HepG2 (cell line): ENCODE measurements around the gene ZCCHC8. TPM values are rescaled to one million over a fixed set of nuclear protein-coding genes. Genes with fewer than 3 reads are reported as not detected.
A peak's percentile ranks its signal among the peaks of the same experiment; 100 is the strongest.

Source experiments
- ATAC-seq: fragments of 200-7000 bp; cut with Tn5 transposase; 3 replicates; pipeline ENCODE4 v1.9.1; 2020; ENCODE audit warnings: mild to moderate bottlenecking, moderate library complexity
- BruUV-seq: library from RNA; stranded (reverse); fragments of 400-500 nt; replicated peaks from 2 replicates; lab custom pipeline; 2021; lab: Mats Ljungman, UMichigan
- CTCF ChIA-PET: fragments of 300-600 bp; formaldehyde crosslinking; extraction: SDS; loops from one replicate; lab custom pipeline; 2021; ENCODE audit warnings: low total read pairs, inconsistent platforms, low intra/inter-chr PET ratio; lab: Yijun Ruan, JAX
- POLR2A ChIA-PET: fragments of 350-600 bp; sonication (Branson Sonifier 250); formaldehyde crosslinking; loops from one replicate; lab custom pipeline; 2020; ENCODE audit warnings: antibody characterized with exemption, inconsistent platforms; lab: Yijun Ruan, JAX
- DNase-seq: peaks from one replicate; pipeline ENCODE4 v3.0.0-alpha.2; 2015; ENCODE audit warnings: low spot score
- FAIRE-seq: peaks from 3 replicates; lab custom pipeline; 2011; peaks lifted over from hg19 to GRCh38; lab: Jason Lieb, UNC
- H2AFZ ChIP-seq: one replicate; pipeline ENCODE4 v1.6.1; 2011; ENCODE audit warnings: low read length, inconsistent platforms
- H3K27ac ChIP-seq: fragments of 300-600 bp; 3 replicates; pipeline ENCODE4 v1.8.0; 2011; ENCODE audit warnings: mixed run types, mild to moderate bottlenecking, mixed read lengths, low read length, inconsistent platforms; ENCODE audit not compliant: insufficient read depth; ENCODE audit errors: extremely low read length
- H3K27me3 ChIP-seq, 2 experiments: fragments of 200-600 bp in 1 of 2; 2 replicates in 1 of 2; 3 replicates in 1 of 2; pipeline versions ENCODE4 v1.6.0 to v1.8.0; 2011; ENCODE audit warnings: low read length in 2 of 2, mild to moderate bottlenecking in 2 of 2, moderate library complexity in 2 of 2, inconsistent platforms in 1 of 2; ENCODE audit not compliant: insufficient read depth in 2 of 2, control insufficient read depth in 1 of 2
- H3K36me3 ChIP-seq, 2 experiments: fragments of 200-600 bp in 1 of 2; replicated peaks in 1 of 2; 2 replicates in 1 of 2; 3 replicates in 1 of 2; pipeline versions ENCODE4 v1.5.1 to v1.8.0; 2011; ENCODE audit warnings: low read length in 2 of 2, inconsistent platforms in 1 of 2; ENCODE audit not compliant: insufficient read depth in 2 of 2, control insufficient read depth in 1 of 2
- H3K4me1 ChIP-seq: 2 replicates; pipeline ENCODE4 v1.5.1; 2012; ENCODE audit warnings: low read length, inconsistent platforms; ENCODE audit not compliant: insufficient read depth
- H3K4me2 ChIP-seq: 2 replicates; pipeline ENCODE4 v1.6.0; 2011; ENCODE audit warnings: low read depth, low read length, inconsistent platforms
- H3K4me3 ChIP-seq, 3 experiments: fragments of 200-600 bp in 1 of 3; sonication (generic), shearing (Covaris generic) in 1 of 3; replicated peaks in 1 of 3; 2 replicates each; pipeline ENCODE4 v1.5.1; 2011 to 2016; ENCODE audit warnings: low read length in 3 of 3, inconsistent platforms in 2 of 3, low read depth in 2 of 3, mild to moderate bottlenecking in 2 of 3, control low read depth in 1 of 3, mixed read lengths in 1 of 3; ENCODE audit not compliant: insufficient read depth in 1 of 3
- H3K79me2 ChIP-seq: one replicate; pipeline ENCODE4 v1.6.1; 2011; ENCODE audit warnings: low read length, inconsistent platforms; ENCODE audit not compliant: insufficient read depth
- H3K9ac ChIP-seq: 2 replicates; pipeline ENCODE4 v1.6.0; 2011; ENCODE audit warnings: mild to moderate bottlenecking, low read depth, low read length, inconsistent platforms; ENCODE audit not compliant: insufficient read depth
- H3K9me3 ChIP-seq: 2 replicates; pipeline ENCODE4 v1.5.1; 2012; ENCODE audit warnings: mild to moderate bottlenecking, low read length
- H4K20me1 ChIP-seq: 2 replicates; pipeline ENCODE4 v1.6.0; 2011; ENCODE audit warnings: inconsistent platforms, mild to moderate bottlenecking, low read length, moderate library complexity; ENCODE audit not compliant: insufficient read depth
- HMG20A ChIP-seq: IDR thresholded peaks from 2 replicates; pipeline ENCODE4 v1.6.1; 2016; ENCODE audit warnings: borderline replicate concordance
- LCORL ChIP-seq, 2 experiments: fragments of 450-650 bp in 1 of 2; sonication (generic) in 1 of 2; formaldehyde crosslinking in 1 of 2; IDR thresholded peaks; 2 replicates each; pipeline versions ENCODE4 v1.5.0 to v1.6.1; 2017 to 2020; ENCODE audit warnings: antibody characterized with exemption in 1 of 2, missing genetic modification reagents in 1 of 2
- NFYB ChIP-seq: sonication (generic); formaldehyde crosslinking; IDR thresholded peaks from 2 replicates; pipeline ENCODE4 v1.4.0; 2020; ENCODE audit warnings: missing genetic modification reagents
- SOX6 ChIP-seq, 2 experiments: fragments of 450-650 bp in 1 of 2; sonication (generic) in 1 of 2; formaldehyde crosslinking in 1 of 2; IDR thresholded peaks; 2 replicates each; pipeline versions ENCODE4 v1.4.0 to v1.6.1; 2017 to 2020; ENCODE audit warnings: antibody characterized with exemption in 1 of 2, mild to moderate bottlenecking in 1 of 2, missing genetic modification reagents in 1 of 2
- TBP ChIP-seq: sonication (generic); formaldehyde crosslinking; IDR thresholded peaks from 2 replicates; pipeline ENCODE4 v1.5.0; 2020; ENCODE audit warnings: missing genetic modification reagents
- ZNF121 ChIP-seq: sonication (generic); formaldehyde crosslinking; IDR thresholded peaks from 2 replicates; pipeline ENCODE4 v1.5.0; 2020; ENCODE audit warnings: mild to moderate bottlenecking, missing genetic modification reagents
- ZNF879 ChIP-seq: sonication (generic); formaldehyde crosslinking; IDR thresholded peaks from 2 replicates; pipeline ENCODE4 v1.8.1; 2023; ENCODE audit warnings: missing genetic modification reagents
- WGBS: methylation state at CpG from one replicate; pipeline ENCODE4 v1.1.6; 2017; ENCODE audit warnings: low lambda C conversion rate; 5-methylcytosine and 5-hydroxymethylcytosine counted together
- in situ Hi-C: cut with HindIII; loops from 2 replicates; pipeline ENCODE4 v1.10.0; 2017; ENCODE audit warnings: low pct_unique_long_range_greater_than_20kb; ENCODE audit not compliant: extremely low pct_ligation_motif_present
- intact Hi-C: fragments of 100-400 bp; cut with micrococcal nuclease; formaldehyde crosslinking; loops from one replicate; pipeline ENCODE4 v1.10.0; 2022; ENCODE audit not compliant: unreplicated experiment
- polyA plus RNA-seq, 8 experiments: library from polyadenylated mRNA; depleted of rRNA in 3 of 8; stranded (reverse) in 7 of 8; unstranded in 1 of 8; fragments of >200 nt; fragmentation: Illumina TruSeq in 4 of 8; extraction: Trizol in 4 of 8; gene quantifications; 2 replicates each; pipeline versions ENCODE4 v1.2.1 to v1.2.3, GENCODE V29; 2011 to 2016; ENCODE audit warnings: low read depth in 4 of 8, missing spikeins in 1 of 8, mixed read lengths in 1 of 8; ENCODE audit not compliant: insufficient read depth in 1 of 8
- total RNA-seq, 5 experiments: library from RNA; depleted of rRNA; stranded (reverse); fragments of >200 nt; fragmentation: Illumina TruSeq; extraction: Trizol; gene quantifications; 2 replicates each; pipeline ENCODE4 v1.2.3, GENCODE V29; 2016; ENCODE audit warnings: low read depth in 1 of 5

The ZCCHC8 gene
- total and polyA plus RNA-seq, 2 of the 13 experiments (the other 11 are each of a cell fraction or from before 2014, with no cell fraction given), result 18.6 to 20.9 TPM

- no peak for DNase-seq
- Histone ChIP-seq H3K27ac (no peak overlapping the region), H3K27me3 (no peaks in the 10 kb centered on the region), H3K79me2 (no peaks in the 10 kb centered on the region), H3K4me3 (no peak overlapping the region; a peak in 1 of 6 replicates), H3K4me1 (peaks cover 41% of the 10 kb centered on the region), H4K20me1 (no peaks in the 10 kb centered on the region), H3K4me2 (0 out of 2 replicates have a peak overlapping the region, but pooled peaks have one; percentile 27), H3K9ac (no peak overlapping the region), H3K9me3 (no peaks in the 10 kb centered on the region), H2AFZ (no peak overlapping the region), H3K36me3 (no peaks in the 10 kb centered on the region)
- in situ Hi-C loops, result no loop called here
- no peak for FAIRE-seq
- intact Hi-C loops, result no loop called here
- TF ChIP-seq NFYB (CRISPR knock-in tag) (no peak), ZNF121 (CRISPR knock-in tag) (peak; percentile 80)
- ATAC-seq, result no peak; the same call in 1 of the 3 replicates
- ChIA-PET CTCF (no interaction called here), POLR2A (interaction anchor here (1.3 kb wide), 1 partner anchor 61 kb away, joined by 5 read pairs; no protein-coding TSS in a partner anchor)
- 28% methylated on average over 2 of the region's 2 CpGs for WGBS
- no TSS peak for BruUV-seq
Measured at GRCh38 chr12:122460641-122461040, 40.1 kb downstream of the ZCCHC8 start.

- ChIA-PET CTCF (no interaction called here), POLR2A (interaction anchor here (1.3 kb wide), 1 partner anchor 60 kb away, joined by 5 read pairs; no protein-coding TSS in a partner anchor)
- Histone ChIP-seq H3K4me3 (no peak overlapping the region), H3K79me2 (no peaks in the 10 kb centered on the region), H3K9ac (no peak overlapping the region), H2AFZ (no peak overlapping the region), H3K27me3 (no peaks in the 10 kb centered on the region), H3K9me3 (no peaks in the 10 kb centered on the region), H3K36me3 (no peaks in the 10 kb centered on the region), H4K20me1 (no peaks in the 10 kb centered on the region), H3K27ac (no peak overlapping the region), H3K4me1 (peaks cover 45% of the 10 kb centered on the region), H3K4me2 (no peak overlapping the region)
- in situ Hi-C loops (no loop called here), intact Hi-C loops (no loop called here)
- WGBS, result 61% methylated on average over 7 of the region's 7 CpGs
- no peak for DNase-seq
- BruUV-seq, result no TSS peak
- no peak for FAIRE-seq
- no peak for ATAC-seq
- no peak for TF ChIP-seq LCORL (IDR thresholded peaks at IDR 0.05)
- no peak for TF ChIP-seq LCORL (CRISPR knock-in tag; IDR thresholded peaks at IDR 0.05)
- no peak for TF ChIP-seq SOX6 (IDR thresholded peaks at IDR 0.05)
- TF ChIP-seq SOX6 (CRISPR knock-in tag; IDR thresholded peaks at IDR 0.05), result no peak
- TF ChIP-seq HMG20A (CRISPR knock-in tag), result no peak
- TF ChIP-seq TBP (CRISPR knock-in tag), result no peak
- no peak for TF ChIP-seq ZNF879 (CRISPR knock-in tag)
Measured at GRCh38 chr12:122460061-122460460, 40.7 kb downstream of the ZCCHC8 start.
